ENCODE data around the gene LMAN2. TPM values are rescaled to one million over a fixed set of nuclear protein-coding genes. Genes with fewer than 3 reads are reported as not detected.

LMAN2 gene
- polyA plus RNA-seq, 1 donor (not counting 4 experiments of a cell fraction or from before 2014, with no cell fraction given) = 105 TPM

DNA sequence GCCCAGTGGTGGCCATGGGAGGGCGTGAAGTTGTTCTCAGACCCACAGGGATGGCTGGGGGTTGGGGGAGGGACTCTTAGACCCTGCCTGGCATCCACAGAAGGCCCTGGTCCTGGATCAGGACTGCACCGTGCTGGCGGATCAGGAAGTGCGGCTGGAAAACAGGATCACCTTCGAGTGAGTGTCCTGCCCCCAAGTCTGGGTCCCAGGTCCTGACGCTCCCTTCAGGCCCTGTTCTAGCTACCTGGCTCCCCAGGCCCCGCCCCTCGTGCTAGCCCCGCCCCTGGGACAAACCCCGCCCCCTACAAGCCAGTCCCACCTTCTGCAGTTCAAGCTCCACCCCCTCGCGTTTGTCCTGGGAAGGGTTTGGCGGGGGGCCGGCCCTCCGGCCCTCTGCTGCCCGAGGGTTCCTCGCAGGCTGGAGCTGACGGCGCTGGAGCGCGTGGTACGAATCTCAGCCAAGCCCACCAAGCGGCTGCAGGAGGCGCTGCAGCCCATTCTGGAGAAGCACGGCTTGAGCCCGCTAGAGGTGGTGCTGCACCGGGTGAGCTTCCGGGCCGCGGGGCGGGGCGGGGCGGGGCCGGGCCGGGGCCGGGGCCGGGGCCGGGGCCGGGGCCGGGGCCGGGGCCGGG lies 19.1 kb upstream of the LMAN2 start:
- Histone ChIP-seq H3K27me3 (ENCODE audit: control insufficient read depth, extremely low read depth, insufficient read depth, low read length) (no peaks in the 10 kb centered on the region), H3K9me1 (ENCODE audit: control insufficient read depth, extremely low read depth, insufficient read depth, low read length) (no peaks in the 10 kb centered on the region), H3K4me2 (ENCODE audit: control insufficient read depth, extremely low read depth, insufficient read depth, low read depth, low read length) (no peak overlapping the region), H3K9ac (ENCODE audit: control insufficient read depth, extremely low read depth, insufficient read depth, low read length) (no peak overlapping the region), H3K36me3 (ENCODE audit: control insufficient read depth in 2 of 2, extremely low read depth in 1 of 2, insufficient read depth in 2 of 2, low read length in 2 of 2) (peaks cover 0 to 19% of the 10 kb centered on the region in 2 experiments), H4K20me1 (ENCODE audit: control insufficient read depth, extremely low read depth, insufficient read depth, low read length) (no peaks in the 10 kb centered on the region), H3K9me3 (ENCODE audit: control insufficient read depth, low read depth, low read length) (no peaks in the 10 kb centered on the region), H3K27ac (ENCODE audit: control insufficient read depth, insufficient read depth, low read length) (no peak overlapping the region), H3K4me1 (ENCODE audit: control insufficient read depth, extremely low read depth, insufficient read depth, low read length) (peaks cover 52% of the 10 kb centered on the region), H2AFZ (ENCODE audit: control insufficient read depth, low read length) (no peak overlapping the region), H3K79me2 (ENCODE audit: control insufficient read depth, insufficient read depth, low read length) (no peaks in the 10 kb centered on the region), H3K4me3 (ENCODE audit: control insufficient read depth in 2 of 3, extremely low read depth in 1 of 3, insufficient read depth in 2 of 3, low read depth in 1 of 3, low read length in 3 of 3) (peak overlapping the region in 1 of 3 experiments; percentile 52)
- FAIRE-seq (peak; percentile 36), DNase-seq (ENCODE audit: low read depth, low spot score) (peak; percentile 82)
- dilution Hi-C loops (cut with MboI; ENCODE audit: extremely low pct_ligation_motif_present, low sequenced_read_pairs) = no loop called here
- TF ChIP-seq, protein P1, sequence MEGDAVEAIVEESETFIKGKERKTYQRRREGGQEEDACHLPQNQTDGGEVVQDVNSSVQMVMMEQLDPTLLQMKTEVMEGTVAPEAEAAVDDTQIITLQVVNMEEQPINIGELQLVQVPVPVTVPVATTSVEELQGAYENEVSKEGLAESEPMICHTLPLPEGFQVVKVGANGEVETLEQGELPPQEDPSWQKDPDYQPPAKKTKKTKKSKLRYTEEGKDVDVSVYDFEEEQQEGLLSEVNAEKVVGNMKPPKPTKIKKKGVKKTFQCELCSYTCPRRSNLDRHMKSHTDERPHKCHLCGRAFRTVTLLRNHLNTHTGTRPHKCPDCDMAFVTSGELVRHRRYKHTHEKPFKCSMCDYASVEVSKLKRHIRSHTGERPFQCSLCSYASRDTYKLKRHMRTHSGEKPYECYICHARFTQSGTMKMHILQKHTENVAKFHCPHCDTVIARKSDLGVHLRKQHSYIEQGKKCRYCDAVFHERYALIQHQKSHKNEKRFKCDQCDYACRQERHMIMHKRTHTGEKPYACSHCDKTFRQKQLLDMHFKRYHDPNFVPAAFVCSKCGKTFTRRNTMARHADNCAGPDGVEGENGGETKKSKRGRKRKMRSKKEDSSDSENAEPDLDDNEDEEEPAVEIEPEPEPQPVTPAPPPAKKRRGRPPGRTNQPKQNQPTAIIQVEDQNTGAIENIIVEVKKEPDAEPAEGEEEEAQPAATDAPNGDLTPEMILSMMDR (optimal IDR thresholded peaks at IDR 0.05 in 1 of 3, IDR thresholded peaks at IDR 0.05 in 1 of 3, conservative IDR thresholded peaks at IDR 0.05 in 1 of 3; ENCODE audit: extremely low read depth in 1 of 3, insufficient read depth in 2 of 3, low read length in 3 of 3) = peak in 2 of 3 experiments; percentile 43 to 86
- no peak for TF ChIP-seq EZH2 (IDR thresholded peaks at IDR 0.05; ENCODE audit: low read length)

DNA sequence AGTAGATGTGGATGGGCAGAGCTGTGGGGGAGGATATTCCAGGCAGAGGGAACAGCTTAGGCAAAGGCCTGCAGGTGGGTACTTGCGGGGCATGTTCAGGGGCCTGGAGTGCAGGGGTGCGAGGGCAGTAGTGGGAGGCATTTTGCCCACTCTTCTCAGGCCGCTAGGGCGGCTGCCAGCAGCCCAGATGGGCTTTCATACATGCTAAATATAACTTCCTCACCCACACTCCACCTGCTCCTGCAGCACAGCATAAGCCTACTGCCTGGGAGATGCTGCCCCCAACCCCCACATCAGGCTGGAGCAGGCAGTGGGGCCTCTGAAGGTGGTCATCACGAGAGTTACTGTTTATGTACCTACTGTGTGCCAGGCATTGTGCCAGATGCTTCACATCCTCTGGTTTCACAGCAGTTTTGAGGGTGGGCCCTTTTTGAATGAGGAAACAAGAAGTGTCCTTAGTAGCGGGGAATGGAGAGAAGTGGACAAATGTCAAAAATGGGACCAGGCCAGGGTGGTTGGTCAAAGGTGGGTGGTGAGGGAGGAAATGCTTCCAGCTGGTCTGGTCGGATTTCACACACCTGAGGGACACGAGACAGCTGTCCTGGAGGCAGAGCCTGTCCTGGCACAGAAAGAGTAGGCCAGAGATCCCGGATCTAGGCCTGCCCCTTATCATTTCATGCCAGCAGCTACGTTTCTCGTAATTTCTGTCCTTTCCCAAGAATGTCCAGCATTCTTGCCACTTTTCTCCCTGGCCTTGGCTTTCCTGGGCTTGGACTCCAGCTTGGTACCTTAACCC lies 18.4 kb upstream of the LMAN2 start:
- DNase-seq (ENCODE audit: low read depth, low spot score) = no peak
- Histone ChIP-seq H3K9me1 (ENCODE audit: control insufficient read depth, extremely low read depth, insufficient read depth, low read length) (no peaks in the 10 kb centered on the region), H3K36me3 (ENCODE audit: control insufficient read depth in 2 of 2, extremely low read depth in 1 of 2, insufficient read depth in 2 of 2, low read length in 2 of 2) (peaks cover 0 to 19% of the 10 kb centered on the region in 2 experiments), H2AFZ (ENCODE audit: control insufficient read depth, low read length) (no peak overlapping the region), H3K9me3 (ENCODE audit: control insufficient read depth, low read depth, low read length) (no peaks in the 10 kb centered on the region), H3K4me1 (ENCODE audit: control insufficient read depth, extremely low read depth, insufficient read depth, low read length) (peaks cover 52% of the 10 kb centered on the region), H3K4me3 (ENCODE audit: control insufficient read depth in 2 of 3, extremely low read depth in 1 of 3, insufficient read depth in 2 of 3, low read depth in 1 of 3, low read length in 3 of 3) (no peak overlapping the region), H3K9ac (ENCODE audit: control insufficient read depth, extremely low read depth, insufficient read depth, low read length) (no peak overlapping the region), H3K79me2 (ENCODE audit: control insufficient read depth, insufficient read depth, low read length) (no peaks in the 10 kb centered on the region), H3K27me3 (ENCODE audit: control insufficient read depth, extremely low read depth, insufficient read depth, low read length) (no peaks in the 10 kb centered on the region), H4K20me1 (ENCODE audit: control insufficient read depth, extremely low read depth, insufficient read depth, low read length) (no peaks in the 10 kb centered on the region), H3K4me2 (ENCODE audit: control insufficient read depth, extremely low read depth, insufficient read depth, low read depth, low read length) (no peak overlapping the region), H3K27ac (ENCODE audit: control insufficient read depth, insufficient read depth, low read length) (no peak overlapping the region)
- no peak for FAIRE-seq
- dilution Hi-C loops (cut with MboI; ENCODE audit: extremely low pct_ligation_motif_present, low sequenced_read_pairs) = no loop called here
- TF ChIP-seq EZH2 (IDR thresholded peaks at IDR 0.05; ENCODE audit: low read length) = no peak
- TF ChIP-seq, protein P1 (optimal IDR thresholded peaks at IDR 0.05 in 1 of 3, IDR thresholded peaks at IDR 0.05 in 1 of 3, conservative IDR thresholded peaks at IDR 0.05 in 1 of 3; ENCODE audit: extremely low read depth in 1 of 3, insufficient read depth in 2 of 3, low read length in 3 of 3) = no peak
